ENCODE results near the gene ADAMTS7.
"Not testable (repeated sequence)": the region's sequence is repeated elsewhere in the genome, so short reads cannot be mapped to it uniquely, and the experiment has no call there.

ADAMTS7 gene

GRCh38 chr15:78739996-78740903, 71.0 kb downstream of the ADAMTS7 start:
- DNase-seq (ENCODE audit: extremely low read depth, low read depth) = no peak
- TF ChIP-seq CTCF (IDR thresholded peaks at IDR 0.05; ENCODE audit: low read depth, low read length) = peak; percentile 33

- TF ChIP-seq CTCF (IDR thresholded peaks at IDR 0.05; ENCODE audit: low read depth, low read length) = no peak
- DNase-seq (ENCODE audit: extremely low read depth, low read depth) = no peak
Observed at GRCh38 chr15:78739206-78739605, 72.1 kb downstream of the ADAMTS7 start.

GRCh38 chr15:78737931-78738558, 73.2 kb downstream of the ADAMTS7 start:
- TF ChIP-seq CTCF (IDR thresholded peaks at IDR 0.05; ENCODE audit: low read depth, low read length) = peak; percentile 55
- DNase-seq (ENCODE audit: extremely low read depth, low read depth) = not testable (repeated sequence)

- TF ChIP-seq CTCF (IDR thresholded peaks at IDR 0.05; ENCODE audit: low read depth, low read length) = no peak
- no peak for DNase-seq (ENCODE audit: extremely low read depth, low read depth)
Observed at GRCh38 chr15:78737187-78737820, 74.0 kb downstream of the ADAMTS7 start.

GRCh38 chr15:78736286-78736685, 75.0 kb downstream of the ADAMTS7 start:
- DNase-seq (ENCODE audit: extremely low read depth, low read depth) = not testable (repeated sequence)

GRCh38 chr15:78734451-78735064, 76.7 kb downstream of the ADAMTS7 start:
- no peak for TF ChIP-seq CTCF (IDR thresholded peaks at IDR 0.05; ENCODE audit: low read depth, low read length)
- no peak for DNase-seq (ENCODE audit: extremely low read depth, low read depth)

- no peak for DNase-seq (ENCODE audit: extremely low read depth, low read depth)
- no peak for TF ChIP-seq CTCF (IDR thresholded peaks at IDR 0.05; ENCODE audit: low read depth, low read length)
Observed at GRCh38 chr15:78732634-78733033, 78.6 kb downstream of the ADAMTS7 start.

All from AG09319 (cell line).